Rectal smooth muscle tissue (tissue), 1 donor: ENCODE measurements around the gene NCOA1.
"Not testable (repeated sequence)": the region's sequence is repeated elsewhere in the genome, so short reads cannot be mapped to it uniquely, and the experiment has no call there.

Experiments used
- H3K27ac ChIP-seq: one replicate; pipeline ENCODE4 v1.7.0; 2013; ENCODE audit warnings: low read depth, low read length, inconsistent platforms
- H3K27me3 ChIP-seq: one replicate; pipeline ENCODE4 v1.7.0; 2013; ENCODE audit warnings: low read length; ENCODE audit not compliant: control insufficient read depth, insufficient read depth
- H3K36me3 ChIP-seq: one replicate; pipeline ENCODE4 v1.7.0; 2013; ENCODE audit warnings: low read length; ENCODE audit not compliant: control insufficient read depth, insufficient read depth
- H3K4me1 ChIP-seq: one replicate; pipeline ENCODE4 v1.7.0; 2013; ENCODE audit warnings: low read length; ENCODE audit not compliant: control insufficient read depth, insufficient read depth
- H3K4me3 ChIP-seq: one replicate; pipeline ENCODE4 v1.7.0; 2013; ENCODE audit warnings: low read length
- H3K9ac ChIP-seq: one replicate; pipeline ENCODE4 v1.7.0; 2013; ENCODE audit warnings: low read length

Gene NCOA1

DNA sequence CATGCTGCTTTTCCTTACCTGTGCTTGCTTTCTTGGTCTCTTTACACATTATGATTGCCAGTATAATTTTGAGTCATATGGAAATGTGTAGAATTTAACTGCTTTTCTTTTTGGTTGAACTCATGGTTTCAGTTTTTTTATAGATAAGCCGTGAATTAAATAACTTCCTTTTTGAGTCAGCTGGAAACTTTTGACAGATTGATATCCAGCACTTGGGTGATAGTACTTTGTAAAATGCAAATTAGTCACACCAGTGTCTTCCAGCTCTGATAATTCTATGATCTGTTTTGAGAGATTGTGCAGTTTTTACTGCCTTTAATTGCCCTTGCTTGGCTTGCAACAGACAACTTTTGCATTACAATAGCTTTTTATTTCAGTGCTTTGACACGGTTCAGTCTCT is 86.4 kb downstream of the NCOA1 start:
- Histone ChIP-seq H3K27ac (no peak overlapping the region), H3K9ac (no peak overlapping the region), H3K36me3 (no peaks in the 10 kb centered on the region), H3K4me1 (peaks cover 3% of the 10 kb centered on the region), H3K4me3 (no peak overlapping the region), H3K27me3 (no peaks in the 10 kb centered on the region)

DNA sequence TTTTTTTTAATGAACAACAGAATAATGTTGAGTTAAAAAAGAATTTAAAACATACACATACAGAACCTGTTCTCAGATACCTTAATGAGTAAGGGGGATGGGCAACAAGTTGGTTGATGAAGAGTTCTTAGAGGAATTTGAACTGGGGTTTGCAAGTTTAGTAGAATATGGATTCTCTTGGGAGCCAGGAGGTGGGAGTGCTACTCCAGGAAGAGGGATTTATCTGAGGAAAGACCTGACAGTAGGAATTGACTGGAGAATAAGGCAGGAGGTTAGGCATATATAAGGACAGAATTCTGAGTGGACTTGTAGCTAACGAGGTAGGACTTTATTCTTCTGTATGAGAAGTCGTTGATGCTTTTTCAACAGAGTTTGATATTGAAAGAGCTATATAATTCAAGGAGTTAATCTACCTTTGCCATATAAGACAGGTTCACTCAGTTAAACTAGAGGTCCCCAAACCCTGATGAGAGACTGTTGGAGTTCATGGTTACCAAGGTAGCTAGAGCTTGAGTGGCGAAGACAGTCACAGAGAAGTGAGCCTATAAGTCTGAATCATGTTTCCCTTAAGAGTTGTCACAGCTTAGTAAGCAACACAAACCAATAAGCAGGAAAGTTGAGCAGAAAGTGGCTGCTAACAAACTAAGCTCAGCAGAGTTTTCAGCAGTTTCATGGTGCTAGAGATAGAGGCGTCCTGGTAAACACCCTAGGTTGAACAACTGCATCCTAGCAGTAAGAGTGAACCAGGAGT is 88.2 kb downstream of the NCOA1 start:
- Histone ChIP-seq H3K27ac (no peak overlapping the region), H3K4me1 (peaks cover 3% of the 10 kb centered on the region), H3K27me3 (no peaks in the 10 kb centered on the region), H3K36me3 (no peaks in the 10 kb centered on the region), H3K4me3 (no peak overlapping the region), H3K9ac (no peak overlapping the region)

DNA sequence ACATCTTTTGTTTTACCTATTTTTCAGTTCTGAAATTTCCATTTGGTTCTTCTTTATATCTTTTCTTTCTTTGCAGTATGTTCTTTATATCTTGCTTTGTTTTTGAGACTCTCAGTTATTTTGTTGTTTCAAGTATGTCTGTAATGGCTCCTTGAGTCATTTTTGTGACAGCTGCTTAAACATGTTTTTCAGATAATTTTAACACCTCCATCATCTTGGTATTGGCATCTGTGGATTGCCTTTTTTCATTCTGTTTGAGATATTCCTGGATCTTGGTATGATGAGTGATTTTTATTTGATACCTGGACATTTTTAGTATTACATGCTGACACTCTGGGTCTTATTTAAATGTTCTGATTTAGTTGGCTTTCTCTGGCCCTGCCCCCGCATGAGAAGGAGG is 89.5 kb downstream of the NCOA1 start:
- H3K27me3 ChIP-seq, result no peaks in the 10 kb centered on the region

DNA sequence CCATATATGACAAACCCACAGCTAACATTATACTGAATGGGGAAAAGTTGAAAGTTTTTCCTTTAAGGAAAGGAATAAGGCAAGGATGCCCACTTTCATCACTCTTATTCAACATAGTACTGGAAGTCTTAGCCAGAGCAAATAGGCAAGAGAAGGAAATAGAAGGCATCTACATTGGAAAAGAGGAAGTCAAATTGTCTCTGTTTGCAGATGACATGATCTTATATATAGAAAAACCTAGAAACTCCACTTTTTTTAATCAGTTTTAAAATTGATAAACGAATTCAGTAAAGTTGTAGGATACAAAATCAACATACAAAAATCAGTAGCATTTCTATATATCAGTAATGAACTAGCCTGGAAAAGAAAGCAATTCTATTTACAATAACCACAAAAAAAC is 90.9 kb downstream of the NCOA1 start:
- not testable (repeated sequence) for H3K9ac ChIP-seq, H3K4me1 ChIP-seq

More for the DNA sequence above, 89.5 kb downstream of the NCOA1 start:
- Histone ChIP-seq H3K4me3 (no peak overlapping the region), H3K36me3 (no peaks in the 10 kb centered on the region), H3K9ac (no peak overlapping the region), H3K4me1 (peaks cover 3% of the 10 kb centered on the region), H3K27ac (no peak overlapping the region)

DNA sequence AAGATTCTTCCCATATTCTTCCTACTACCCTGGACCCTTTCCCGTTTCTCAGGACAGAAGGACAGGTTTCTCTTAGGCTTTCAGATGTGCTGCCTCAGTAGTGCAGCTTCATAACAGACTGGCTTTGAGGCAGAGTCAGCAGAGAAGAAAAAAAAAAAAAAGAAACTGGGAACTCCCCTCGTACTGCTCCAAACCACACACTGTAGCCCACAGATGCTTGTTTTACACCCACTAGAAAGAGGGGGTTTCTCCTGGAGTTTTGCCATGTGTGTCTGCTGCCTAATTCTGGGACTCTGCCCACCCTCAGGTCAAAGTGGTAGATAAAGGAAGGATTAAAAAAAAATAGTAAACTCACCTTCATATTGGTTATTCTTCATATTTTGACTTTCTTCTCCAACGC is 95.9 kb downstream of the NCOA1 start:
- H3K27ac ChIP-seq, result no peak overlapping the region
- H3K4me3 ChIP-seq, result no peak overlapping the region
- H3K36me3 ChIP-seq, result no peaks in the 10 kb centered on the region
- no peaks in the 10 kb centered on the region for H3K4me1 ChIP-seq
- no peak overlapping the region for H3K9ac ChIP-seq
- no peaks in the 10 kb centered on the region for H3K27me3 ChIP-seq

More for the DNA sequence above, 90.9 kb downstream of the NCOA1 start:
- H3K4me3 ChIP-seq, H3K36me3 ChIP-seq, H3K27ac ChIP-seq, H3K27me3 ChIP-seq: not testable (repeated sequence)

DNA sequence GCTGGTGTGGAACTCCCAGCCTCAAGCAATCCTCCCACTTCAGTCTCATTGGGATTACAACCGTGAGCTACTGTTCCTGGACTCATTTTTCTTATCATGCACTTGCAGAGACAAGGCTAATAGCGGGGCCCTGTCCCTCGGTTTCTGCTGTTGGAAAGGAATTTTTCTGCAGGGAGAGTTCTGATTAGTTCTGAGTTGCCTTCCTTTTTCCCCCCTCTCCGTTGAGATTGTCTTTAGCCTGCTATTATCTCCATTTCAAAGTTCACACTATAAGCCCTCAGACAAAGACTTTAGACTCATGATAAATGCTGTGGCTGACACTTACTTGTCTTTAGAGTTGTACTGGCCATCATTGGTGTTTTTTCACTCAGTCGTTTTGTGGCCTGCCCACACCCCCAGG is 97.2 kb downstream of the NCOA1 start:
- Histone ChIP-seq H3K4me3 (no peak overlapping the region), H3K36me3 (no peaks in the 10 kb centered on the region), H3K4me1 (no peaks in the 10 kb centered on the region), H3K9ac (no peak overlapping the region), H3K27ac (no peak overlapping the region), H3K27me3 (no peaks in the 10 kb centered on the region)

DNA sequence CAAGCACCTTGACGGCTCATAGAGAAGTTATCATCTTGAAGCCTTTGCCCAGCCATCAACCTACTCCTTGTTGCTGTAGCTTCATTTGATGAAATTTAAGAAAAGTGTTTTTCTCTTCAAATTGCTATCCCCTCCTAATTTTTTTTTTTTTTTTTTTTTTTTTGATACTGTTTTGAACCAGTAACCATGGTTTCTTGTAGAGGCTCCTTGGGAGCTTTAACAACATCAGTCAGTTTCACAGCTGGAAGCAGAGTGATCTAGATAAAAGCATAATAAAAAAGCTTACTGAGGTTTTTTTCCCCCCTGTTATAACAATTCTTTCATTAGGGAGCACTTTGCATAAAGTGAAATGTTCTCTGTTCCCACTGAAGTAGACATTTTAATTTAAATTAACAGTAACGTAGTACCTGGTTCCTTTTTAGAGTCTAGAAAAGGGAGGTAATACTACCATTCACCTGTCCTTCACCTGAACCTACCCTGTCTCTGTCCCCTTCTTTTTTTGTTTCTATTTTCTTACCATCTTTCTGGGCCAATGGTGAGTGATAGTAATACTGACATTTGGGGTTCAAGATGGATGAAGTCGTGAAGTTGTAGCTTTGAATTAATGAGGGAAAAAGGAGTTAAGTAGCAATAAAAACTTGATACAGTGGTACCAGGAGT is 101.5 kb downstream of the NCOA1 start:
- H3K27ac ChIP-seq, result no peak overlapping the region
- H3K9ac ChIP-seq, result no peak overlapping the region

DNA sequence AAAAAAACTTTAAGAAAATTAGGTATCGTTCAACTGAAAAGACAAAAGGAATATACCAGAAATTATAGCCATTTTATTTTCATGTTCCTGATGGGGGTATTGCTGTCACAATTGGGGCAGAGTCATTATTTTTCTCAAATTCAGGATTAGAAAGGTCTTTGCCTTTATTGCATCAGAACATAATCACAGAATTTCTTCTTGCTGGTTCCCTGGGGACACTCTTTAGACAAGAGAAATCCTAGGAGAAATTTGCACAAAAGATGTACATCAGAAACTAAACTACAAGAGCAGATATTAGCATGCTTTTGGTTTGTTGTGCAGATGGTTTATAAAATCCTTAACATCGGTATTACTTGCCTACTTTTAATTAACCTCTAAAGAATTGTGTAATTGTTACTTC is 103.2 kb downstream of the NCOA1 start:
- no peak overlapping the region for H3K4me3 ChIP-seq
- no peaks in the 10 kb centered on the region for H3K4me1 ChIP-seq
- no peak overlapping the region for H3K27ac ChIP-seq

More for the DNA sequence above, 101.5 kb downstream of the NCOA1 start:
- H3K4me3 ChIP-seq, result no peak overlapping the region
- no peaks in the 10 kb centered on the region for H3K4me1 ChIP-seq
- H3K27me3 ChIP-seq, result no peaks in the 10 kb centered on the region
- no peaks in the 10 kb centered on the region for H3K36me3 ChIP-seq

DNA sequence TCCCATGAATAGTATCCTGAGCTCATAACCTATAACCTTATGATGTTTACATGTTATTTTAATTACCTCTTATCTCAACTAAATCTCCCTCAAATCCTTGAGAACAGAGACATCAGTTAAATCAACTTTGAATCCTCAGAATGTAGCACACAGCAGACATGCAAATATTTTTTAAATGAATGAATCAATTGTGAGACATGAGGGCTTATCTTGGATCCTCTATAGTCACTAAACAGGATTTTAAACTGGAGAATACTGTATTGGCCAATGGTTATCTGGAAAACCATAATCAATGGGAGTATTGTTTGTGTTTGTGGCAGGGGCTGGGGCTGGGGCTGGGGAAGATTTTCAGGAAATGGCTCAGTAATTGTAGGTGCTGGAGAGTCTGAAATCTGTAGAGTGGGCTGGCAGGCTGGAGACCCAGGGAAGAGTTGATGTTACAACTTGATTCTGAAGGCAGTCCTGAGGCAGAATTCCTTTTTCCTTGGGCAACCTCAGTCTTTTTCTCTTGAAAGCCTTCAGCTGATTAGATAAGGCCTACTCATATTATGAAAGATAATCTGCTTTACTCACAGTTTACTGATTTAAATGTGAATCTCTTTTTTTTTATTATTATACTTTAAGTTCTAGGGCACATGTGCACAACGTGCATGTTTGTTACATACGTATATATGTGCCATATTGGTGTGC is 106.3 kb downstream of the NCOA1 start:
- H3K36me3 ChIP-seq, result no peaks in the 10 kb centered on the region
- no peak overlapping the region for H3K27ac ChIP-seq
- no peaks in the 10 kb centered on the region for H3K27me3 ChIP-seq
- no peak overlapping the region for H3K9ac ChIP-seq
- no peak overlapping the region for H3K4me3 ChIP-seq
- no peaks in the 10 kb centered on the region for H3K4me1 ChIP-seq

More for the DNA sequence above, 103.2 kb downstream of the NCOA1 start:
- no peaks in the 10 kb centered on the region for H3K36me3 ChIP-seq
- no peak overlapping the region for H3K9ac ChIP-seq
- no peaks in the 10 kb centered on the region for H3K27me3 ChIP-seq

DNA sequence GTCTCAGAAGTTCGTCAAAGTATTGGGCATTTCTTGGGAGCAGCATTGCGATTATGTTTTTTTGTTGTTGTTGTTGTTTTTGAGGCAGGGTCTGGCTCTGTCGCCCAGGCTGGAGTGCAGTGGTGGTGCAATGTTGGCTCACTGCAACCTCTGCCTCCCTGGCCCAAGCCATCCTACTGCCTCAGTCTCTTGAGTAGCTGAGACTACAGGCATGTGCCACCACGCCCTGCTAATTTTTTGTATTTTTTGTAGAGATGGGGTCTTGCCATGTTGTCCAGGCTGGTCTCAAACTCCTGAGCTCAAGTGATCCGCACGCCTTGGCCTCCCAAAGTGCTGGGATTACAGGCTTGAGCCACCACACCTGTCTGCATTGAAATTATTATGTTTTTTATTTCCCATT is 109.1 kb downstream of the NCOA1 start:
- H3K36me3 ChIP-seq, H3K4me1 ChIP-seq, H3K9ac ChIP-seq, H3K4me3 ChIP-seq, H3K27ac ChIP-seq, H3K27me3 ChIP-seq: not testable (repeated sequence)

DNA sequence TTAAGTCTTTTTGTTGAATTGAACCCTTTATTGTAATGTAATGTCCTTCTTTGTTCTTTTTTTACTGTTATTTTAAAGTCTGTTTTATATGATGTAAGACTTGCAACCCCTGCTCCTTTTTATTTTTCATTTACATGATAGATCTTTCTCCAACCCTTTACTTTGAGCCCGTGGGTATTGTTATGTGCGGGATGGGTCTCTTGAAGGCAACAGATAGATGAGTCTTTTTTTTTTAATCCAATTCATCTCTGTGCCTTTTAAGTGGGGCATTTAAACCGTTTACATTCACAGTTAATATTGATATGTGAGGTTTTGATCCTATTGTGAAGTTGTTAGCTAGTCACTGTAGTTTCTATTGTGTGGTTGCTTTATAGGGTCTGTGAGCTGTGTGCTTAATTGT is 120.6 kb downstream of the NCOA1 start:
- H3K4me1 ChIP-seq, result no peaks in the 10 kb centered on the region
- H3K27ac ChIP-seq, result no peak overlapping the region
- no peak overlapping the region for H3K4me3 ChIP-seq
- no peaks in the 10 kb centered on the region for H3K27me3 ChIP-seq
- H3K9ac ChIP-seq, result no peak overlapping the region
- no peaks in the 10 kb centered on the region for H3K36me3 ChIP-seq

DNA sequence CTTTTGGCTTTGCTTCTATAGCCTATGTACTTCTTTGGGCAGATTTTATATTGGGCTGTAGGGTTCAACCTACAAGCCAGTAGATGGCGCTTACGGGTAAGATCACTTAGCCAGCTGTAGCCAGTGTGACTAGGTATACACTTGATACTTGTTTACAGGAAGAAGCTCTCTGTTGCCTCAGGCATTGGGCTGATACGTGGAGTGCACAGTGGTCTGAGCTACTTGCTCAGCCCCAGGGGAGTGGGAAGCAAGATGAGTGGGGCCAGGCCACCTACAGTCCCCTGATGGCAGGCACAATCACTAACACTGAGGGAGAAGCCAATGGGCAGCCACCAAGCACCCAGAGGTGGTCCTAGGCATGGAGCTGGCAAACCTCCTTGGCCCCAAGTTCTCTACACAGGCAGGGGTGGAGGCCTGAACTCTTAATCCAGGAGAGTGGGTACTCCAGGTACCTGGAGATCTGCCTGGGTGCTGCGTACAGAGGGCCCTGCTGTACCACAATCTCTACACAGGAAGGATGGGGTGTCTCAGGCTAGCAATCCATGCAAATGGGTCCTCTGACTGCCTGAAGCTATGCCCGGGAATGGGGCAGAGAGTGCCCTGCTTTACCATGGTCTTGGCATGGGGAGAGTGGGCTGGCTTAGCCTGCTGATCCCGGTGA is 122.2 kb downstream of the NCOA1 start:
- Histone ChIP-seq H3K27ac (no peak overlapping the region), H3K4me3 (no peak overlapping the region), H3K27me3 (no peaks in the 10 kb centered on the region), H3K4me1 (no peaks in the 10 kb centered on the region), H3K36me3 (no peaks in the 10 kb centered on the region), H3K9ac (no peak overlapping the region)
